RWPE1 (cell line): ENCODE measurements around the gene ZMYND11.

Source experiments
- CTCF ChIA-PET: fragments of 350-600 bp; sonication (Branson Sonifier 250); formaldehyde crosslinking; extraction: SDS; loops from one replicate; lab custom pipeline; 2021; lab: Yijun Ruan, JAX
- POLR2A ChIA-PET: fragments of 400-600 bp; formaldehyde crosslinking; extraction: SDS; loops from one replicate; lab custom pipeline; 2020; ENCODE audit warnings: antibody characterized with exemption; ENCODE audit not compliant: low non-redundant PET; lab: Yijun Ruan, JAX
- DNase-seq: peaks from one replicate; pipeline ENCODE4 v3.0.0; 2012; ENCODE audit warnings: low spot score
- H3K27ac ChIP-seq: fragments of 450-650 bp; 2 replicates; pipeline ENCODE4 v1.5.1; 2017
- CTCF ChIP-seq: fragments of 450-650 bp; conservative IDR thresholded peaks from 2 replicates; pipeline ENCODE4 v1.5.1; 2017; ENCODE audit warnings: low read depth, mild to moderate bottlenecking

The ZMYND11 gene

DNA sequence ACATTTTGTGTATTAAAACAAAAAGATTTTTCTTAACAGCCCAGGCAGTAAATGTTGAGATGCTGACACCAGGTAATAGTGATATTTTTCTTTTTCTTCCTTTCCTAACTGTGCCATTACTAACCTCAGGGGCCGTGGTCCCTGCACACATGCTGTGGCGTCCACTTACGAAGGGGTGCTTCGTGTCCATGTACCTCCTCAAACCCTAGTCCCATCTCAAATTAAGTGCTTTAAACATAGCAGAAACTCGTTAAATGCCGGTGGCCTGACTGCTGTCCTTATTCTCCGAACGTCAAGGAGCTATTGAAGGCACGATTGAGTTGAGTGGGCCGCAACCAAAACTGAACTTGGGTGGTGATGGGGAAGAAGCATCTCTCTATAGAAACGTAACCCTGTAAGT, 132.4 kb downstream of the ZMYND11 start:
- ChIA-PET POLR2A (no interaction called here), CTCF (no interaction called here)
- no peak overlapping the region for H3K27ac ChIP-seq
- DNase-seq: no peak
- no peak for TF ChIP-seq CTCF

DNA sequence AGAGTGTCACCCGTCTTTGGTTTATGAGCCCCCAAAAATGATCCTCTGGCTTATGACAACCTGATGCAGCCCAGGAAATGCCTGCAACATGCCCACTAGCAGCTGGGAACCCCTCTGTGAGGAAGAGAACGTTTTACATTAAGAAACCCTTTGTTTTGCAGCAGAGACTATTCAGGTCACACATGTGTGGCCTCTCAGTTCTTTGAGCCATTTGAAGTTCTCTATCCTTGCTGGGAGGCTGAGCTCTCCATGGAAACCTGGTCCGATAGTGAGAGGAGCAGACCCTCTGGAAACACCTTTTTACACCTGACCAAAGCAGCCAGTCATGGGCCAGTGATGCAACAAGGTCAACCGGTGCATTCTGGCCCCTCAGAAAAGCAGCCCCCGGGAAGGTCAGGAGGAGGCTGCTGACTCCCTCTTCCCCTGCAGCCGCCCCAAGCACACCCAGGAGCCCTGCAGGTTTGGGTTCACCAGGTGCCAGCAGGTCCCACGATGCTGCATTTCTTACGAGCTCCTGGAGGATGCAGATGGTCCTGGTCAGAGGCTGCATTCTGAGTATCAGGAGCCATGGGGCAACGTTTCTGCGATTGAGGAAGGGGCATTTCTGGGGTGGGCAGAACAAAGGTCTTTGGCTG, 134.3 kb downstream of the ZMYND11 start:
- CTCF ChIA-PET: no interaction called here
- no peak for TF ChIP-seq CTCF
- POLR2A ChIA-PET: no interaction called here
- no peak overlapping the region for H3K27ac ChIP-seq
- no peak for DNase-seq

DNA sequence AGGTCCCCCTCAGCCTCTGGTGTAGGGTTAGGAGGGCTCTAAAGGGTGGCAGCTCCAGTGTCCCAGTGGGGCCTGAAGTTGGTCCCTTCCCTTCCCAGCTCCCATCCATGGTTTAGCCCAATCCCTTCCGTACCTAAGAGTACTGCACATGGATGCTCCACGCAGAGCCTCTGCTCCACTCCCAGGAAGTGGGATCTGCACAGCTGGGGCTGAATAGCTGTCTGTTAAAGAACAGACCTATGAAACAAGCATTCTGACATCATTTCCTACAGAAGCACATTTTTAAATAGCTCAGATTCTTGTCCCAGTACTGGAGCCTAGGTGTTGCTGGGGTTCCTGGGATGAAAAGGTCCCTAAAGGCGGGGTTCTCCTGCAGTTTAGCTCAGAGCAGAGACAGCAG, 135.9 kb downstream of the ZMYND11 start:
- DNase-seq: no peak
- TF ChIP-seq CTCF: no peak
- CTCF ChIA-PET: interaction anchor here (0.6 to 0.9 kb wide), 2 partner anchors 20 to 518 kb away, joined by 3 read pairs; no protein-coding TSS in a partner anchor
- H3K27ac ChIP-seq: no peak overlapping the region
- POLR2A ChIA-PET: no interaction called here

- no peak for TF ChIP-seq CTCF
- H3K27ac ChIP-seq: no peak overlapping the region
- ChIA-PET POLR2A (no interaction called here), CTCF (interaction anchor here (0.9 kb wide), 1 partner anchor 21 kb away, joined by 3 read pairs; no protein-coding TSS in a partner anchor)
- DNase-seq: no peak
Observed at GRCh38 chr10:271722-272121, 136.5 kb downstream of the ZMYND11 start.

GRCh38 chr10:273088-273487, 137.8 kb downstream of the ZMYND11 start:
- no peak overlapping the region for H3K27ac ChIP-seq
- no peak for TF ChIP-seq CTCF
- ChIA-PET POLR2A (no interaction called here), CTCF (no interaction called here)
- DNase-seq: no peak

DNA sequence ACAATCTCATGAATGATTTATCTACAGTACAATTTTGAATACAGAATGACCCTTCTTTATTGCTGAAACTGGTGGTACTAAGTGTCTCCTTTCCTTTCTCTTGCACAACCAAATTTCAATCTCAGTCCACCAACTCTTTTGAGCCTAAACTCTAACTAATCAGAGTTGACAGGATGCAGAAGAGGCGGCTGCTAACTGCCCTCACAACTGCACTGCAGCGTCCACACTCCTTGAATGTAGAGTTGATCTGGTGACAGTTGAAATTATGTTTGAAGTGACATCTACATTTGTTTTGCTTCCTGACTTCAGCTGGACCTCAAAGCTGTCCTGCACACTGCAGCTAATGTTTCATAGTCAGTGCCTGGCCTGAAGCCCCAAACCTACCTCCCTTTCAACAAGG, 139.6 kb downstream of the ZMYND11 start:
- ChIA-PET CTCF (no interaction called here), POLR2A (no interaction called here)
- H3K27ac ChIP-seq: no peak overlapping the region
- no peak for DNase-seq
- TF ChIP-seq CTCF: no peak
